GM21717 (cell line): ENCODE data around the gene CD79A.

Source experiments
- ATAC-seq: cut with Tn5 transposase; IDR thresholded peaks from one replicate; pipeline ENCODE4 v1.9.1; 2021; ENCODE audit warnings: mild to moderate bottlenecking, moderate library complexity; ENCODE audit not compliant: unreplicated experiment

Gene CD79A

GRCh38 chr19:41883463-41883820 lies 6.4 kb downstream of the CD79A start:
- ATAC-seq, result no peak

DNA sequence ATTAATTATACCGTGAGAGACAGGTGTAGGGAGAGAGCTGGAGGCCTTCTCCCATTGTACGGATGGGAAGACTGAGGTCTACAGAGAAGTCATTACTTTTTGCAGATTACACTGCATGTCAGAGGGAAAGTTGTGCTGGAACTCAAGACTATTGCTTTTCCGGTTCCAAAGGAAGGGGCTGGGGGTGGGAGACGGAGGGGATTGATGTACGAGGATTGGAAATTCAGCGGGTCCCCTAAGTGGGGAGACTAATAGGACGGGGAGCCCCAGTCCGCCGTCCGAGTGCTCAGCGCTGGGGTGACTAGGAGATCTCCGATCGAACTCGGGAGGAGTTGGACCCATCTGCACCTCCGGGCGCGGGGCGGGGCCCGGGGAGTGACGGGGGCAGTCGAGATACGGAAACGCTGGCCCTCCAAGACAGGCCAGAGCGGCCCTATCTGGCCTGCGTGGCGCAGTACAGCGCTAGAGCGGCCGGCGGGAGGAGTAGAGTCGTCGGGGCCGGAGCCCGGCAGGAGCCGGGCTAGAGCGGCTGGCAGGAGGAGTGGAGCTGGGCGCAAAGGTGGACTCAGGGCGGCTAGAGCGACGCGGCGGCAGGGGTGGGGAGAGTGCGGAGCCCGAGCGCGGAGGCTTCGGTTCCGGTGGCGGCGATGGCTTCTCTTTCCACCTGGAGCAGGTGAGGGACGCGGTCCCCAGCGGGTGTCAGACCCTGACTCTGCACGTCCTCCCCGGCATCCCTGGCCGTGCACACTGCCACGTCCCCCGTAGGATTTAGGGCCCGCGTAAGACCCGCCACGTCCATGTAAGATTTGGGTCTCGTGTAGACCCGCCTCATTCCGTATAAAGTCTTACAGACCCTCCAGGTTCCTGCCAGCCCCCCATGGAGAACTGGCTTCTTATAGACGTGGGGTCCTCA lies 7.0 kb downstream of the CD79A start:
- ATAC-seq, result peak; percentile 65

- ATAC-seq, result no peak
These were observed 10.0 kb downstream of the CD79A start for GRCh38 chr19:41886761-41887710.

DNA sequence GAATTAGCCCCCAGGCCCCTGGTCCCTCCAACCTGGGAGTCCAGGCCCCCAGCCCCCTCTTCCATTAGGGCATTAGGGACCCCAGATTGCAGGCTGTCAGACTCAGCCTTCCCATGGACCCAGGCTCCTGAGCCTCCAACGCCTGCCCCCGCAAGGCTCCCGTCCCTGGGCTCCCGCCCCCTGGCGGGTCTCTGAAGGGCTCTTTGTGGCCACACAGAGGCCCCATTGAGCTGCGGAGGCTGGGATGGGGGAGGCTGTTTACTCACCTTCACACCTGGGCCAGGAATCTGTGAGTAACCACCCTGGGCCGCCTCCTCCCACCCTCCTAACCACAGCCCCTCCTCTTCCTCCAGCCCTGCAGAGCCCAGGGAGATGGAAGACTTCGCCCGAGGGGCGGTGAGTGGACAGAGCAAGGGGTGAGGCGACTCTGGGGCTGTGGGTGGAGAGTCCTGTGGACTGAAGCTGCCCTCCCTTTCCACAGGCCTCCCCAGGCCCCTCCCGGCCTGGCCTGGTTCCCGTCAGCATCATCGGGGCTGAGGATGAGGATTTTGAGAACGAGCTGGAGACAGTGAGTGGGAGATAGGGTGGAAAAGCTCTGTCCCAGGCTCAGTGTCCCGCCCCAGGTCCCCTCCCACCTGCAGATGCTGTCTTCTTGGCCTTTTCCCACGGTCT lies 10.8 kb downstream of the CD79A start:
- no peak for ATAC-seq

GRCh38 chr19:41888926-41889325 lies 11.8 kb downstream of the CD79A start:
- ATAC-seq, result no peak

GRCh38 chr19:41889896-41890295 lies 12.8 kb downstream of the CD79A start:
- ATAC-seq, result no peak

DNA sequence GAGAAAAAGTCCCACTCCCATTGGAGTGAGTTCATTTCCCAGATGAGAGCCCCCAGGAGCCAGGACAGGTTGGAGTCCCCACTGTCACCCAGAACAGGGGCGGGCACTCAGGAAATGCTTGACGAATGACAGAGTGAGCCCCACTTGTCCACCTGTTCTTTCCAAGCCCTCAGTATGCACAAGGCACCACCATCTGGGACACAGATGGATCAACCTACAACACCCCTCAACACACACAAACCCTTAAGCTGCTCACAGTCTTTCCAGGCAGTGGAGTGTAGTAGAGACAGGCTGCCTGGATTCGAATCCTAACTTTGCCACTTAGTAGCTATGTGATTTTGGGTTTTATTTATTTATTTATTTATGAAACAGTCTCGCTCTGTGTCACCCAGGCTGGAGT lies 13.9 kb downstream of the CD79A start:
- no peak for ATAC-seq

- no peak for ATAC-seq
These were observed 15.3 kb downstream of the CD79A start for GRCh38 chr19:41892173-41892902.

DNA sequence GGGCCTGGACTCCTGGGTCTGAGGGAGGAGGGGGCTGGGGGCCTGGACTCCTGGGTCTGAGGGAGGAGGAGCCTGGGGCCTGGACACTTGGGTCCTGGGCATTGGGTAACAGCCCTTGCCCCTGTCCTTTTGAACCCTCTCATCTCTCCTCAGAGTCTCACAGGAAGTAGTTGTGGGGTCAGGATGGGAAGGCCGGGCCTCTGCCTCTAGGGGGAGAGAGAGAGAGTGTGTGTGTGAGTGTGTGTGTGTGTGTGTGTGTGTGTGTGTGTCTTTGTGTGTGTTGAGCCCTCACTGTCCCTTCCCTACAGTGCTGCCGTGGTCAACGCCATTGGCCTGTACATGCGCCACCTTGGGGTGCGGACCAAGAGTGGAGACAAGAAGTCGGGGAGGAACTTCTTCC lies 16.8 kb downstream of the CD79A start:
- no peak for ATAC-seq

DNA sequence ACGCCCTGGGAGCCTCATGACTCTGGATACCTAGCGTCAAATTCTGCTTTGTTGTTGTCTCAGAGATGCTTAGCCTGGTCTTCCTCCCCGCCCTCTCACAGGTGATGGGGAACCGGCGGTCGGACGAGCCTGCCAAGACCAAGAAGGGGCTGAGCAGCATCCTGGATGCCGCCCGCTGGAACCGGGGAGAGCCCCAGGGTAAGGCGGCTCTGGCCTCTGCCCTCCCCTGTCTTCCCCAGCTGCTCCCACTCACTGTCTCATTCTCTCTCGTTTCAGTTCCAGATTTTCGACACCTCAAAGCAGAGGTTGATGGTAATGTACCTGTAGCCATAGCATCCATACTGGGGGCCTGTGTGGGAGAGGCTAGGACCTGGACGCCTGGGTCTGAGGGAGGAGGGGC lies 17.3 kb downstream of the CD79A start:
- ATAC-seq, result no peak

DNA sequence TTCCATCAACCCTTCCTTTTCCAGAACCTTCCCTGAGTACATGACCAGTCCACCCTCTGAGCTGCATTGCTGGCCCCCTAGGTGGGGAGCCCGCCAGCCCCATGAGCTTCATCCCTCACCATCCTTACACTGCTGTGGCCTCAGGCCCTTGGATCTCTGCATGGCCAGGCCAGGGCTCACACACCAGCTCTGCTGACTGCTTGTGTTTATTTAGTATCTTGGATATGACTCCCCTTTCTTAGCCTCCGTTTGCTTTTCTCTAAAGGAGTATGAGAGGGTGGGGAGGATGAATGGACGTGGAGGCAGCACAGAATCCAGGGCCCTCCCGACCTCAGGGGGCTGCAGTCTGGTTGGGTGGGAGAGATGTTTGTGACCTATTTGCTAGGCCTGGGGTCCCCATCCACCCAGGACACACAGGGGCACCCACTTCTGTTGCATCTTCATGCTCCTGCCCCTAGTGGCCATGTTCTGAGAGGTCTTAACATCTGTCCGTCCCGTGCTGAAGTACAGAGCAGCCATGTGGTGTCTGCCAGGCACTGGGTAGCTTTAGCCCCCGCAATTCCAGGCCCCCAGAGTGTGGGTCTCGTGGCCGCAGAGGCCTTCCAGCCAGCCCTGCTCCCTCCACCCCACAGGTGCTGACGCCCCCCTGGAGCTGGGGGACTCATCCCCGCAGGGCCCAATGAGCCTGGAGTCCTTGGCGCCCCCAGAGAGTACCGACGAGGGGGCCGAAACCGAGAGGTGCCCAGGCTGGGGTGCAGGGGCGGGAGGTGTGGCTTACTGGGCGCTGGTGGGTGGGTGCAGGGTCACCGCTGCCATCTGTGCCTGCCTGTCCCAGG lies 18.9 kb downstream of the CD79A start:
- no peak for ATAC-seq

GRCh38 chr19:41896581-41896942 lies 19.5 kb downstream of the CD79A start:
- ATAC-seq, result no peak

DNA sequence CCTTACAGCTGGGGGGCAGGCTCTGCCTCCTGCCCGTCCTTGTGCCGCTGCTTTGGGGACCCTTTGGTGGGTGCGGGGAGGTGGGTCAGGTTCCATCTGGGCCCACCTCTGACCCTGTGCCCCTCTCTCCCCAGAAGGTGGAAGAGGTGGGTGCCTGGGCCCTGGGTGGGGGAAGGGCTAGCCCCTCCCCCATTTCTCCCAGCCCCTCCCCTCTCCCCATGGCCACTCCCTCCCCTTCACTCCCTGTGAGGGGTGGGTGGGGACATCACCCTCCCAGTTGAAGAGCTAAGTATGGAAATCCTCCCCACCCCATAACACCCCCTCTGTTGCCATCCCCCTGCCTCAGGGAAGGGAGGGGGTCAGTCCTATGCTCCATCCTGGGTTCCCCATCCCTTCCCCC lies 20.1 kb downstream of the CD79A start:
- no peak for ATAC-seq

- no peak for ATAC-seq
These were observed 20.7 kb downstream of the CD79A start for GRCh38 chr19:41897820-41898219.

GRCh38 chr19:41898235-41898634 lies 21.2 kb downstream of the CD79A start:
- no peak for ATAC-seq

- ATAC-seq, result no peak
These were observed 24.8 kb downstream of the CD79A start for GRCh38 chr19:41901707-41902360.

DNA sequence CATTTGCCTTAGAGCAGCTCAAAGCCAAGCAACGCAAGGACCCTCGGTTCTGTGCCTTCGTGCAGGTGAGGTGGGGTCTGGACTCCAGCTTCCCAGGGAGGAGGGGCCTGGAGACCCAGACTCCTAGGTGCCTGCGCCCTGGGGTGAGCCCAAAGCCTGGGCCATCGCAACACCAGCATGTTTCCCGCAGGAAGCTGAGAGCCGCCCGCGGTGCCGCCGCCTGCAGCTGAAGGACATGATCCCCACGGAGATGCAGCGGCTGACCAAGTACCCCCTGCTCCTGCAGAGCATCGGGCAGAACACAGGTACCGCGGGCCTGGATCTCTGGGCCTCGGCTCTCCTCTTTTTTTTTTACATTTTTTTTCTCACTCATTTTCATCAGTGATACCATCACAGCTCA lies 25.5 kb downstream of the CD79A start:
- ATAC-seq, result no peak

DNA sequence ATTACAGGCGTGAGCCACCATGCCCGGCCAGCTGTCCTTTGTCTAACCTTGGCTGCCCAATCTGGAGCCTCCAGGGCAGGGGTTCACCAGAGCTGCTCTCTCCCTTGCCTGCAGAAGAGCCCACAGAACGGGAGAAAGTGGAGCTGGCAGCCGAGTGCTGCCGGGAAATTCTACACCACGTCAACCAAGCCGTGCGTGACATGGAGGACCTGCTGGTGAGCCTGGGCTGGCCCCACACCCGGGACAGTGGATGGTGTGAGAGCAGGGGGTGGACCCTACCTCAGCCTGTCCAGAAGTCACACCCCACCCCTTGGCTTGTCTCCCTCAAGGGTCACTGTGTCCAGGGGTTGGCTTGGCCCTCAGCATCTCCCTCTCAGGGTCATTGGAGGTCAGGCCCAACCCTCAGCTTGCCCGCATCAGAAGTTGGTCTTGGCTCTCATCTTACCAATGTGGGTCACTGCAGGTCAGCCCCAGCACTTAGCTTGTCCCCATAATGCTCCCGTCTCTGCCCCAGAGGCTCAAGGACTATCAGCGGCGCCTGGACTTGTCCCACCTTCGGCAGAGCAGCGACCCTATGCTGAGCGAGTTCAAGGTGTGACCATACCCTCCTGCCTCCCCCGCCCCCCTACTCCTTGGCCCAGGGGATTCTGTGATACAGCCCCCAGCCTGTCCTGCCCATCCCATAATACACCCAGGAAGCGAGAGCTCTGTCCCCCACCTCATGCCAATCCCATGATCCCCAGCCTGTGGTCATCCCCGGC lies 26.3 kb downstream of the CD79A start:
- ATAC-seq, result no peak
